Kidney capillary endothelial cell (primary cell): Measurements from ENCODE around the gene HRH3.
A peak's percentile ranks its signal among the peaks of the same experiment; 100 is the strongest.

Experiments used
- DNase-seq: peaks from one replicate; pipeline ENCODE4 v3.0.0-alpha.2; 2018; ENCODE audit warnings: low spot score

Gene HRH3

DNA sequence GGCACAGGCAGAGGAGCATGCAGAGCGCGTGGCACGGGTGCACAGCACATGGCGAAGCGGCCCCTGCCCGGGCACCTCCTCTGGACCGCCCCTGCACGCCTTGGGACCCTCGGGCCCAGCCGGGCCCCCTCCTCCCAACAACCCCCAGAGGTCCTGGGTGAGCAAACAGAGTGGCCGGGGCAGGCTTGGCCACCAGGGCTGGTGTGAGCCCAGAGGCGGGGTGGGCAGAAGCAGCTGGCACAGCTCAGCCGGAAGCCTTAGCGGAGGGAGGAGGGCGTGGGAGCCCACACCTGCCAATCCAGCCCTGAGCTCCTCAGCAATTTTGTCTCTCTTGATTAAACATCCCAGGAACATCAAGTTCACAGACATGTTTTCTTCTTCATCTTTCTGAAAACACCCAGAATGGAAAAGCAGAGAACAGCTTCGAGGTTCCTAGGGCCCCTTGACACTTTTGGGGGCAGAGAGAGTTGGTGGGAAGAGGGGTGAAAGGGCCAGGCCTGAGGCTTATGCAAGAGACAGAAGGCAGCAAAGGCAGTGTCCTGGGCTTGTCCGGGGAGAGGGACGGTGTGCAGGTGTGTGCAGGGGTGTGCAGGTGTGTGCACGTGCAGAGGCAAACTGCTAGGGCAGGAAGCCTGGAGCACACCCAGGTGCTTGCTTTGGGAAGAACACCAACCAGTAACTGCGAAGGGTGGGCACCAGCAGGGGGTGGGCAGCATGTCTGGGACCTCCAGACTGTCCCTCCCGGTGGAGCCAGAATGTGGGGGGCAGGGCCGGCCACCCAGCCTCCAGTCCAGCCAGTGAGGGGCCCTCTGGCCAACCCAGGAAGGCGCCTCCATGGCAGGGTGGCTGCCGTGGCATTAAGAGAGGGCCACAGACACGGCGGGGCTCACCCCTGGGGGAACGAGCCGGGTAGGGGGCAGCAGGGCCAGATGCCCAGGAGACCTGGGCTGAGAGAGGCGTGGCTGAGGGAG is 4.8 kb downstream of the HRH3 start:
- DNase-seq, result no peak

- no peak for DNase-seq
Observed at GRCh38 chr20:62214067-62214466, 6.0 kb downstream of the HRH3 start.

- DNase-seq, result no peak
Observed at GRCh38 chr20:62212299-62212698, 7.8 kb downstream of the HRH3 start.

GRCh38 chr20:62211769-62212288 is 8.2 kb downstream of the HRH3 start:
- no peak for DNase-seq

- DNase-seq, result no peak
Observed at GRCh38 chr20:62211216-62211615, 8.9 kb downstream of the HRH3 start.

DNA sequence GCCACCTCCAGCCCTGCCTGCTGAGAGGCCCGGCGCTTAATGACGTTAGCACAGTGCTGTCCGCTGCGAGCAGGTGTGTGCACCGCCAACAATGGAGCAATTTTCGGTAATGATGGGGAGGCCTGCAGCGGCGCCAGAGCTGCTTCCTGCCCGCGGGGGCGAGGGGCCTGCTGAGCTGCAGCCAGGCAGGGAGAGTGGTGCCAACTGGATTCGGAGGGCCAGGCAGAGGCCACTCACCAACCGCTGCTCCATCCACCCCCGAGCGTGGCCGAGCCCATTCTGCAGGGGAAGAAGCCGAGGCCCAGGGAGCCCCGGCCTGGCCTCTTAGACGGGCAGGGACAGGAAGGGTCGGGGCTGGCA is 9.6 kb downstream of the HRH3 start:
- DNase-seq, result no peak

DNA sequence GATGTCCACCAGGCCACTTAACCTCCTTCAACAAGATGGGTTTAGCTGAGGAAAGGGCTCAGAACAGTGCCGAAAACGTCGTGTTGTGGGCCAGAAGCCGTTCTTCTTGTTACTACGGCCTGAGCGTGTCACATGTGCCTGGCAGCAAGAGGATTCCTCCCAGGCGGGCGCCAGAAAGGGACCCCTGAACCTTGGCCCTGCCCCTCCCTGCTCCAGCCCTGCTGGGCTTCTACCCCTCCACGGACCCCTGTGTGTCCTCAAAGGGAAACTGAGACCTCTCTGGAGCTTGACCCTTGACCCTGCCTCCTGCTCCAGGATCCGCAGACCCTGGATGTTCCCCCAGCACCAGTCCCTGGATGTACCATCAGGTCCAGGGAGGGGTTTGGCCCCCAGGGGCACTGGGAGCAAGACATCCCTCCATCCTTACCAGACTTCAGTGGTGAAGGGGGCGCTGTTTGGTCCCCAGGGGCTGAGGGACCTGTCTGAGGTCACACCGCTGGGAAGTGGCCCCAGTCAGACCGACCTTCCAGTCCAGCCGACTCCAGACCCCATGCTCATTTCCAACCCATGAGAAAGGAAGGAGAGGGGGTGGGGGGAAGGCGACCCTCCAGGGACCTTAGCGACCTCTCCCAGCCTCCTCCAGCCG is 10.1 kb downstream of the HRH3 start:
- no peak for DNase-seq

- DNase-seq, result no peak
Observed at GRCh38 chr20:62208795-62209755, 11.0 kb downstream of the HRH3 start.

GRCh38 chr20:62208061-62208794 is 11.8 kb downstream of the HRH3 start:
- DNase-seq, result no peak

- DNase-seq, result no peak
Observed at GRCh38 chr20:62206388-62206775, 13.7 kb downstream of the HRH3 start.

DNA sequence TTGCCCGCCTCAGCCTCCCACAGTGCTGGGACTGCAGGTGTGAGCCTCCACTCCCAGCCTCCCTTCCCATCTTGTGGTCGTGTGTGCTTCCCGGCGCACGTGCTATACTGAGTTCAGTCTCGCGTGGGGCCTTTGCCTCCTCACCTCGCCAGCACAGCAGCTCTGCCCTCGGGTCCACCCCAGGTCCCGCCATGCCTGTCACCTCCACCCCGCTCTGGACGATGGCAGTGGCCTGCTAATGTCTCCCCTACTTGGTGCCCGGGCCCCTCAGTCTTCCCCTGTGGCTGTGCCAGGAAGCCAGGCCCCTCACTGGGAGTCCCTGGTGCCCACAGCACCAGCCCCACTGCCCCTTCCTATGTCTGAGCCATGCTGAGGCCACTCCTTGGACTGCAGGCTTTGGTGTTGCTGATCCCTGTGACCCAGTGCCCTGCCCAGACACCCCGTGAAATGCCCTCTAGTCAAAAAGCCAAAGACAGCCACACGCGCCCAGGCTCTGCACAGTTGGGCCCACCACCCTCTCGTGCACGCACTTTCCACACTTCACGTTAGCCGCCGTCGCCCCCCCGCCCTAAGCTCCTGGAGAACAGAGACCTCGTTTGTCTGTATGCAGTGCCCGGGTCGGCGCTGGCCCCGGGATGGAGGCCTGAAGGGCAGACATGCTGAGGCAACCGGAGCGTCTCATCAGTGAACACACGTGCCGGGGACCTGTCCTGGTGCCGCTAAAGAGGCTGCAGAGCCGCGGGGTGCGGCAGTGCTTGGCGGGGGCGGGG is 14.3 kb downstream of the HRH3 start:
- no peak for DNase-seq

DNA sequence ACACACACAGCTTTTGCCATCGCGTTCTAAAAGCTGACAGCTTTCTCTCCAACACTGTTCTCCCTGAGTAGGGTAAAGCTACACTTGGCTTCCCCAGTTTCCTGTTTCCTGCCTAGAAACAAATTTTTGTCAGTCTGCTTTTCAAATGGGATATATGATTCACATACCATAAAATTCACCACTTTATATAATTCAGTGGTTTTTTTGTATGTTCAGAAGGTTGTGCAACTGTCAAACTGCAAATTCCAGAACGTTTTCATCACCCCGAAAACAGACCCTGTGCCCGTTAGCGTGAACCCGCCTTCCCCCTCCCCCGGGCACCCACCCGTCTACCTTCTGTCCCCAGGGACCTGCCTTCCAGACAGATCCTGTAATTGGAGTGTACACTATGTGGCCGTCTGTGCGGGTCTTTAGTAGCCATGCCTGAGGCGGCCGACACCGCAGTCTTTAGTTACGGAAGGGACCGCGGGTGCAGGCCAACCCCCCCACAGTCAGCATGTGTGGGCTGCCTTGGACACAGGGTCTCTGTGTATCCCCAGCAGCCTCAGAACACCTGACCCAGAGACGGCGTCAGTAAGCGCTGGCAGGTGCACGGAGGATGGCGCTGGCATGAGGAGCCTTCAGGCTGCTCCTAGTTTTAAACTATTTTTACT is 16.6 kb downstream of the HRH3 start:
- DNase-seq, result peak; percentile 54

DNA sequence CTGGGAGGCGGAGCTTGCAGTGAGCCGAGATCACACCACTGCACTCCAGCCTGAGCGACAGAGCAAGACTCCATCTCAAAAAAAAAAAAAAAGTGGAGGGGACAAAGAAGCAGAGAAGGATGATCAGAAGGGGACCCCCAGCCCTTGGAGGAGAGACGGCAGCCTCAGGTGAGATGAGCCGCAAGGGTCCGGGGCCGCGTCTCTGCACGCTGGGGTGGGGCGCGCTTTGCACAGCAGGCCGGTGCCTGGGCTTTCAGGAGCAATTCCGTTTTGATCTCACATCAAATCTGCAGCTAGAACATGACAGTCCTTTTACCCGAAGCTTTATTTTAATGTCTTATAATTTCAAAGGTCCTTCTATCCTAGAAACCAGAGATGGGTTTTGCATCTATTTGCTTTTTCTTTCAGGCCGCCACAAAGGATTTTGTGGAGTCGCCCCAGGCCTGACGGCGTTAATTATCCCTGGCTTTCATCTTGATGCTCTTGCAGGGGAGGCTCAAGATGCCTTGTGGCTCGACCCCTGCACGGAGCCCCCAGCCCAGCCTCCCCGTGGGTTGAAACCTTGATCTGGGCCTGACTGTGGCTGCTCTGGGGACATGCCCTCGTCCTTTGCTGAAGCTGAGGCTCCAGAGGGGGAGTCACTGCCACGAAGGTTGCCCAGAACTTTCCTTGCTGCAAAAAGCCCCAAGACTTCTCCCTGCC is 17.3 kb downstream of the HRH3 start:
- no peak for DNase-seq

GRCh38 chr20:62202083-62202395 is 18.0 kb downstream of the HRH3 start:
- no peak for DNase-seq

DNA sequence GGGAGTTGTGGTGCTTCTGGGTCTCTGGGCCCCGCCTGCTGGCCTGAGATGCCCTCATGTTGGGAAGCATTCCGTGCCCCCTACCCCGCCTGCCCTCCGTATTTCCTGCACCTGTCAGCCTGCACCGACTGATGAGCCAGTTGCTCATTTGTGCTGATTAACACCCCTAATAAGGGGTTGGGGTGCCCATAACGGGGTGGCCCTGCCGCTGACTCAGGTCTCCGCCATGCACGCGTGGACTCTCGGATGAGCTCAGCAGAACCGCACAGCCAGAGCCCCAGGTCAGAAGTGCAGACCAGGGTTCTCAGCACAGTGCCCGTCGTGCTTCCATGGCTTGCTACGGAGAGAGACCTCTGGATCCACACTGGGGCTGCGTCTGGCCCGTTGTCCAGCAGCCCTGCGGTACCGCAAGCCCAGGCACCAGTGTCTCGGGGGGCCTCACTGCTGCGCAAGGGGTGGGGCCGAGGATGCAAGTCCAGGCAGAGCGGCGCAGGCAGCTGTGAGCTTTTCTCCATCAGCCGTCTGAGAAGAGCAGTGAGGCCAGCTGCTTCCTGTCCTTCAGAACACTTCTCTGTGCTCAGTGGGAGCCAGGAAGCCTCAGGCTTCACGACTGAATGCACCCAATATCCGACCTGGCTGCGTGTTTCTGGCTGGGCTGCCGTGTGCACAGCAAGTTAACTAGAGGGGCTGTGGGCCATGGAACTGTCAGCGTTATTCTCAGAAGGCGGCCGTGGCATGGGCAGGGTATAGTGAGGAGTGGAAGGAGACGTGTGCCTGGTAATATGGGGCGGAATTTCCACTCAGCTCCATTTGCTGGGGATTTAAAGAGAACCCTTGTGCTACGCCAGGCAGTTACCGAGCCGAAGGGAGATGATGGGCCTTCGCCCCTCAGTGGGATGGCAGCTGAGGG is 18.6 kb downstream of the HRH3 start:
- no peak for DNase-seq

- no peak for DNase-seq
Observed at GRCh38 chr20:62200491-62201172, 19.4 kb downstream of the HRH3 start.

DNA sequence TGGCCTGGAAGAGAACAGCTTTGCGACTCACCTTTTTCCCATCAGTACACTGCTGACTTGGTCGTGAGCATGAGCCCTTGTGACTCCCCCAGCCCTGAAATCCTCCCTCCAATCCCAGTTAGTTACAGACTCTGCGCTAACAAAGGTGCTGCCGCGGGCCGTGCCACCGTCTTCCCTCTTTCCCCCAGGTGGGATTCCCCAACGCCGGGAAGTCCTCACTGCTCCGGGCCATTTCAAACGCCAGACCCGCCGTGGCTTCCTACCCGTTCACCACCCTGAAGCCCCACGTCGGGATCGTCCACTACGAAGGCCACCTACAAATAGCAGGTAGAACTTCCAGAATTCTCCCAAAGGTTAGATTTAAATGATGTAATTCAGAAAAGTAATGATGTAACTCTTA is 21.1 kb downstream of the HRH3 start:
- no peak for DNase-seq

GRCh38 chr20:62198496-62198895 is 21.6 kb downstream of the HRH3 start:
- DNase-seq, result no peak
